K562 (cell line): ENCODE measurements around the gene TTN. TPM values are rescaled to one million over a fixed set of nuclear protein-coding genes. Genes with fewer than 3 reads are reported as not detected.

ENCODE experiments used
- ATAC-seq: fragments of 200-7000 bp; cut with Tn5 transposase; 3 replicates; pipeline ENCODE4 v1.9.1; 2020; ENCODE audit warnings: moderate library complexity
- BruUV-seq: library from RNA; stranded (reverse); fragments of 400-500 nt; replicated peaks from 2 replicates; lab custom pipeline; 2021; lab: Mats Ljungman, UMichigan
- CTCF ChIA-PET: fragments of 300-600 bp; formaldehyde crosslinking; extraction: SDS; loops from one replicate; lab custom pipeline; 2021; ENCODE audit warnings: low intra/inter-chr PET ratio; lab: Yijun Ruan, JAX
- POLR2A ChIA-PET: fragments of 300-600, 350-650 bp; sonication (Branson Sonifier 250); formaldehyde crosslinking; extraction: SDS; loops from one replicate; lab custom pipeline; 2021; ENCODE audit warnings: antibody characterized with exemption, inconsistent platforms; lab: Yijun Ruan, JAX
- DNase-seq, 4 experiments: peaks; one replicate each; pipeline versions ENCODE4 v3.0.0 to v3.0.0-alpha.2; 2011 to 2018; ENCODE audit warnings: low spot score in 3 of 4, mixed read lengths in 3 of 4; ENCODE audit errors: extremely low read depth in 1 of 4
- FAIRE-seq: peaks from 2 replicates; lab custom pipeline; 2011; peaks lifted over from hg19 to GRCh38; lab: Jason Lieb, UNC
- H2AFZ ChIP-seq: 2 replicates; pipeline ENCODE4 v1.6.0; 2011; ENCODE audit warnings: low read depth, low read length, control low read depth, inconsistent platforms
- H3K27ac ChIP-seq: fragments of 200-600 bp; 3 replicates; pipeline ENCODE4 v1.8.0; 2011; ENCODE audit warnings: low read depth, mild to moderate bottlenecking, control low read depth, inconsistent platforms, low read length, moderate library complexity, mixed read lengths; ENCODE audit errors: extremely low read depth
- H3K27me3 ChIP-seq, 2 experiments: fragments of 300-600 bp in 1 of 2; 2 replicates in 1 of 2; 3 replicates in 1 of 2; pipeline versions ENCODE4 v1.6.0 to v1.8.0; 2011; ENCODE audit warnings: inconsistent platforms in 2 of 2, low read length in 2 of 2, mild to moderate bottlenecking in 1 of 2, mixed read lengths in 1 of 2, moderate library complexity in 1 of 2; ENCODE audit not compliant: control insufficient read depth in 2 of 2, insufficient read depth in 2 of 2
- H3K36me3 ChIP-seq: fragments of 300-600 bp; 3 replicates; pipeline ENCODE4 v1.8.0; 2011; ENCODE audit warnings: mild to moderate bottlenecking, low read length, inconsistent platforms; ENCODE audit not compliant: control insufficient read depth, insufficient read depth
- H3K4me1 ChIP-seq, 2 experiments: fragments of 200-600 bp in 1 of 2; replicated peaks in 1 of 2; 2 replicates in 1 of 2; 3 replicates in 1 of 2; pipeline versions ENCODE4 v1.5.1 to v1.8.0; 2011; ENCODE audit warnings: inconsistent platforms in 2 of 2, low read length in 2 of 2, mild to moderate bottlenecking in 1 of 2, mixed read lengths in 1 of 2, moderate library complexity in 1 of 2; ENCODE audit not compliant: control insufficient read depth in 2 of 2, insufficient read depth in 2 of 2
- H3K4me2 ChIP-seq: 2 replicates; pipeline ENCODE4 v1.6.1; 2011; ENCODE audit warnings: low read length, control low read depth, inconsistent platforms, mixed read lengths; ENCODE audit not compliant: insufficient read depth
- H3K4me3 ChIP-seq: fragments of 200-600 bp; sonication (generic), shearing (Covaris generic); 2 replicates; pipeline ENCODE4 v1.5.1; 2016; ENCODE audit warnings: control low read depth, inconsistent platforms
- H3K79me2 ChIP-seq: fragments of 200-600 bp; 3 replicates; pipeline ENCODE4 v1.8.0; 2011; ENCODE audit warnings: low read length, inconsistent platforms; ENCODE audit not compliant: control insufficient read depth, insufficient read depth
- H3K9ac ChIP-seq, 2 experiments: 2 replicates each; pipeline versions ENCODE4 v1.6.0 to v1.6.1; 2011; ENCODE audit warnings: low read depth in 2 of 2, low read length in 2 of 2, control low read depth in 1 of 2, inconsistent platforms in 1 of 2, mild to moderate bottlenecking in 1 of 2, mixed read lengths in 1 of 2; ENCODE audit not compliant: insufficient read depth in 1 of 2
- H3K9me1 ChIP-seq: one replicate; pipeline ENCODE4 v1.6.0; 2011; ENCODE audit warnings: inconsistent platforms, mild to moderate bottlenecking, low read length, moderate library complexity; ENCODE audit not compliant: control insufficient read depth, insufficient read depth
- H3K9me3 ChIP-seq: replicated peaks from 2 replicates; pipeline ENCODE4 v1.5.1; 2011; ENCODE audit warnings: low read depth, low read length, inconsistent platforms; ENCODE audit not compliant: control insufficient read depth, insufficient read depth
- H4K20me1 ChIP-seq: replicated peaks from 2 replicates; pipeline ENCODE4 v1.6.1; 2011; ENCODE audit warnings: low read length, inconsistent platforms, mixed read lengths; ENCODE audit not compliant: control insufficient read depth, insufficient read depth
- CBX1 ChIP-seq: sonication (generic); IDR thresholded peaks from 2 replicates; pipeline ENCODE4 v1.6.1; 2016; ENCODE audit warnings: antibody characterized with exemption, low read depth, mild to moderate bottlenecking
- DPF2 ChIP-seq: fragments of 450-650 bp; IDR thresholded peaks from 2 replicates; pipeline ENCODE4 v1.6.1; 2016
- EHMT2 ChIP-seq: fragments of 450-650 bp; IDR thresholded peaks from 2 replicates; pipeline ENCODE4 v1.6.1; 2018; ENCODE audit warnings: antibody characterized with exemption
- HCFC1 ChIP-seq: IDR thresholded peaks from 2 replicates; pipeline ENCODE4 v1.6.1; 2012; ENCODE audit warnings: low read depth, low read length, improper control_type of control experiment
- HDAC1 ChIP-seq, 2 experiments: fragments of 450-650 bp; IDR thresholded peaks; 2 replicates each; pipeline ENCODE4 v1.6.1; 2016 to 2017; ENCODE audit warnings: inconsistent platforms in 1 of 2, mild to moderate bottlenecking in 1 of 2, moderate library complexity in 1 of 2
- MAFF ChIP-seq: IDR thresholded peaks from 2 replicates; pipeline ENCODE4 v1.6.1; 2012; ENCODE audit warnings: low read length, improper control_type of control experiment
- MTA2 ChIP-seq: fragments of 450-650 bp; IDR thresholded peaks from 2 replicates; pipeline ENCODE4 v1.6.1; 2016; ENCODE audit warnings: low read depth
- NELFE ChIP-seq: IDR thresholded peaks from 2 replicates; pipeline ENCODE4 v1.6.1; 2011; ENCODE audit warnings: mild to moderate bottlenecking; ENCODE audit not compliant: insufficient read depth, insufficient read length
- PTRF ChIP-seq: fragments of 450-650 bp; IDR thresholded peaks from 2 replicates; pipeline ENCODE4 v1.6.1; 2016; ENCODE audit warnings: mild to moderate bottlenecking, missing genetic modification characterization, missing compliant biosample characterization
- TARDBP ChIP-seq: fragments of 450-650 bp; IDR thresholded peaks from 2 replicates; pipeline ENCODE4 v1.6.1; 2016
- TEAD2 ChIP-seq: fragments of 450-650 bp; IDR thresholded peaks from 2 replicates; pipeline ENCODE4 v1.6.1; 2016; ENCODE audit warnings: missing genetic modification characterization, control low read depth, missing compliant biosample characterization
- TEAD4 ChIP-seq, 2 experiments: sonication (generic) in 1 of 2; formaldehyde crosslinking in 1 of 2; IDR thresholded peaks; 2 replicates each; pipeline versions ENCODE4 v1.6.1 to v1.8.0; 2012 to 2022; ENCODE audit warnings: borderline replicate concordance in 1 of 2, inconsistent platforms in 1 of 2, low read length in 1 of 2, mild to moderate bottlenecking in 1 of 2, missing genetic modification reagents in 1 of 2
- ZNF175 ChIP-seq: fragments of 200-800 bp; sonication (Bioruptor generic); IDR thresholded peaks from 2 replicates; pipeline ENCODE4 v1.6.1; 2016; ENCODE audit warnings: low read depth, mild to moderate bottlenecking, missing genetic modification characterization, missing compliant biosample characterization
- ZNF778 ChIP-seq: fragments of 450-650 bp; formaldehyde crosslinking; IDR thresholded peaks from 2 replicates; pipeline ENCODE4 v1.4.0; 2020; ENCODE audit warnings: mild to moderate bottlenecking, moderate library complexity
- ZSCAN29 ChIP-seq: fragments of 450-650 bp; IDR thresholded peaks from 2 replicates; pipeline ENCODE4 v1.6.1; 2017
- ZZZ3 ChIP-seq: fragments of 450-650 bp; IDR thresholded peaks from 2 replicates; pipeline ENCODE4 v1.6.1; 2016; ENCODE audit warnings: antibody characterized with exemption, mild to moderate bottlenecking, moderate library complexity
- in situ Hi-C: fragments of 300-500 bp; cut with MboI; formaldehyde crosslinking; loops from 4 replicates; pipeline ENCODE4 v1.15.0; 2018; ENCODE audit warnings: inconsistent platforms, mixed read lengths
- intact Hi-C: fragments of 100-400 bp; cut with micrococcal nuclease; formaldehyde crosslinking; loops from 2 replicates; pipeline ENCODE4 v1.14.2; 2022
- polyA plus RNA-seq, 8 experiments: library from polyadenylated mRNA; depleted of rRNA in 4 of 8; stranded (reverse) in 5 of 8; unstranded in 3 of 8; fragments of >200 nt; fragmentation: Nextera tagmentation in 2 of 8; fragmentation: Illumina TruSeq in 1 of 8; extraction: Ambion mirVana in 2 of 8; extraction: Trizol in 1 of 8; gene quantifications; 2 replicates each; pipeline versions ENCODE4 v1.2.1 to v1.2.3, GENCODE V29; 2011 to 2014; ENCODE audit warnings: inconsistent platforms in 1 of 8, missing spikeins in 1 of 8
- total RNA-seq, 7 experiments: library from RNA; depleted of rRNA in 6 of 7; stranded (reverse); fragments of >200 nt in 6 of 7; fragmentation: Illumina TruSeq in 2 of 7; extraction: Trizol in 2 of 7; gene quantifications; 2 replicates each; pipeline versions ENCODE4 v1.2.1 to v1.2.3, GENCODE V29; 2011 to 2021; ENCODE audit warnings: low replicate concordance in 1 of 7
- TF ChIP-seq, protein P1 (sequence below): IDR thresholded peaks from 2 replicates; pipeline ENCODE4 v1.6.1; 2011; ENCODE audit not compliant: insufficient read length; ENCODE audit errors: extremely low read depth

The TTN gene
- total and polyA plus RNA-seq, 9 of the 15 experiments (the other 6 are each of a cell fraction or from before 2014, with no cell fraction given), result under 0.01 to 0.20 (median 0.04) TPM; not detected in 1

- CTCF ChIA-PET, result no interaction called here
- Histone ChIP-seq H3K27me3 (no peaks in the 10 kb centered on the region), H2AFZ (no peak overlapping the region), H3K9me1 (no peaks in the 10 kb centered on the region), H3K4me2 (no peak overlapping the region), H3K36me3 (no peaks in the 10 kb centered on the region), H3K9me3 (no peaks in the 10 kb centered on the region), H3K27ac (no peak overlapping the region), H3K9ac (no peak overlapping the region), H3K4me3 (no peak overlapping the region), H3K79me2 (no peaks in the 10 kb centered on the region), H3K4me1 (no peaks in the 10 kb centered on the region), H4K20me1 (no peaks in the 10 kb centered on the region)
- FAIRE-seq (no peak), DNase-seq (no peak), ATAC-seq (no peak)
- in situ Hi-C loops (no loop called here), intact Hi-C loops (no loop called here)
- BruUV-seq, result no TSS peak
- TF ChIP-seq ZNF778 (CRISPR knock-in tag), result no peak
- no peak for TF ChIP-seq EHMT2
- TF ChIP-seq PTRF, result no peak
- TF ChIP-seq HDAC1 (IDR thresholded peaks at IDR 0.05), result no peak
- TF ChIP-seq HCFC1, result no peak
- TF ChIP-seq, protein P1, sequence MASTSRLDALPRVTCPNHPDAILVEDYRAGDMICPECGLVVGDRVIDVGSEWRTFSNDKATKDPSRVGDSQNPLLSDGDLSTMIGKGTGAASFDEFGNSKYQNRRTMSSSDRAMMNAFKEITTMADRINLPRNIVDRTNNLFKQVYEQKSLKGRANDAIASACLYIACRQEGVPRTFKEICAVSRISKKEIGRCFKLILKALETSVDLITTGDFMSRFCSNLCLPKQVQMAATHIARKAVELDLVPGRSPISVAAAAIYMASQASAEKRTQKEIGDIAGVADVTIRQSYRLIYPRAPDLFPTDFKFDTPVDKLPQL, result no peak
- TF ChIP-seq ZZZ3, result no peak
- TF ChIP-seq TARDBP, result no peak
- no peak for TF ChIP-seq NELFE
- no peak for TF ChIP-seq DPF2
- no peak for TF ChIP-seq MAFF
- no peak for TF ChIP-seq ZNF175 (CRISPR knock-in tag)
- TF ChIP-seq MTA2, result no peak
- no peak for TF ChIP-seq TEAD4 (IDR thresholded peaks at IDR 0.05; ENCODE audit: low read length)
- TF ChIP-seq TEAD4 (CRISPR knock-in tag; IDR thresholded peaks at IDR 0.05; ENCODE audit: borderline replicate concordance), result no peak
- TF ChIP-seq TEAD2 (tag), result no peak
- no peak for TF ChIP-seq CBX1
- TF ChIP-seq ZSCAN29, result no peak
- POLR2A ChIA-PET, result no interaction called here
Observed at GRCh38 chr2:178602901-178603300, 204.3 kb downstream of the TTN start.
